GM21723 (cell line): ENCODE data around the gene TM6SF1.
"Not testable (repeated sequence)": the region's sequence is repeated elsewhere in the genome, so short reads cannot be mapped to it uniquely, and the experiment has no call there.

ENCODE experiments used
- ATAC-seq: cut with Tn5 transposase; IDR thresholded peaks from one replicate; pipeline ENCODE4 v1.9.1; 2021; ENCODE audit warnings: mild to moderate bottlenecking, moderate library complexity; ENCODE audit not compliant: unreplicated experiment

The TM6SF1 gene

GRCh38 chr15:83087576-83087975 lies 19.9 kb upstream of the TM6SF1 start:
- no peak for ATAC-seq

GRCh38 chr15:83088876-83089275 lies 18.6 kb upstream of the TM6SF1 start:
- no peak for ATAC-seq

- no peak for ATAC-seq
These were observed 17.0 kb upstream of the TM6SF1 start for GRCh38 chr15:83090465-83090864.

GRCh38 chr15:83091965-83092308 lies 15.5 kb upstream of the TM6SF1 start:
- ATAC-seq: not testable (repeated sequence)

GRCh38 chr15:83092309-83092976 lies 15.0 kb upstream of the TM6SF1 start:
- peak; percentile 87 for ATAC-seq

GRCh38 chr15:83094583-83094982 lies 12.9 kb upstream of the TM6SF1 start:
- no peak for ATAC-seq

- ATAC-seq: no peak
These were observed 9.4 kb upstream of the TM6SF1 start for GRCh38 chr15:83098079-83098478.

- no peak for ATAC-seq
These were observed 8.2 kb upstream of the TM6SF1 start for GRCh38 chr15:83099290-83099689.

- ATAC-seq: no peak
These were observed 7.3 kb upstream of the TM6SF1 start for GRCh38 chr15:83100097-83100646.

GRCh38 chr15:83102346-83102745 lies 5.1 kb upstream of the TM6SF1 start:
- no peak for ATAC-seq

- ATAC-seq: no peak
These were observed 3.3 kb upstream of the TM6SF1 start for GRCh38 chr15:83104141-83104540.

- ATAC-seq: no peak
These were observed 2.0 kb upstream of the TM6SF1 start for GRCh38 chr15:83105440-83105839.

- peak; percentile 17 for ATAC-seq
These were observed 366 bp downstream of the TM6SF1 start for GRCh38 chr15:83107841-83108181.

GRCh38 chr15:83108266-83109219 lies 1.1 kb downstream of the TM6SF1 start:
- ATAC-seq: peak; percentile 62

- ATAC-seq: no peak
These were observed 2.1 kb downstream of the TM6SF1 start for GRCh38 chr15:83109532-83109931.

- no peak for ATAC-seq
These were observed 2.9 kb downstream of the TM6SF1 start for GRCh38 chr15:83110381-83110780.

- no peak for ATAC-seq
These were observed 3.7 kb downstream of the TM6SF1 start for GRCh38 chr15:83111149-83111548.

- ATAC-seq: no peak
These were observed 4.9 kb downstream of the TM6SF1 start for GRCh38 chr15:83112233-83112955.

GRCh38 chr15:83112956-83113299 lies 5.5 kb downstream of the TM6SF1 start:
- no peak for ATAC-seq

- no peak for ATAC-seq
These were observed 6.6 kb downstream of the TM6SF1 start for GRCh38 chr15:83113881-83114674.

GRCh38 chr15:83114856-83115255 lies 7.4 kb downstream of the TM6SF1 start:
- no peak for ATAC-seq
